Astrocyte (in vitro differentiated cells and primary cell): ENCODE results near the gene ZFYVE1.

Experiments
- CTCF ChIP-seq: IDR thresholded peaks from 2 replicates; pipeline ENCODE4 v1.5.1; 2011; ENCODE audit warnings: low read depth, mild to moderate bottlenecking, inconsistent platforms, low read length, moderate library complexity; ENCODE audit not compliant: insufficient read depth
- EZH2 ChIP-seq: IDR thresholded peaks from 2 replicates; pipeline ENCODE4 v1.6.1; 2012; ENCODE audit warnings: mild to moderate bottlenecking, low read length, inconsistent platforms; ENCODE audit not compliant: insufficient read depth

DNA sequence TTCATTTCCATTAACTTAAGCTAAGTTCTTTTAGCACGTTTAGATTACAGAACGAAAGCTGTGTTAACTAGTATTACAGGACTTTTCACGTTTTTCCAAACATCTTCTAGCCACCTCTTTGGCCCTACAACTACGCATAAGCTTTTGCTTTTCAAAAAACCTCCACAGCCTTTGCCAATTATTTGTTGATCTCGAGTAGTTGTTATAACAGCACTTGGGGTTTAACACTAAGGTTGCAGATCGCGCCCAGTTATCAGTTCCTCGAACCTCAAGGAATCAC is 31.0 kb upstream of the ZFYVE1 start:
- no peak for TF ChIP-seq CTCF
- no peak for TF ChIP-seq EZH2
